Suppressor macrophage (primary cell): Measurements from ENCODE around the gene PLSCR4.

Source experiments
- DNase-seq, 4 experiments: peaks; one replicate each; pipeline ENCODE4 v3.0.0-alpha.2; 2020 to 2022

PLSCR4 gene

DNA sequence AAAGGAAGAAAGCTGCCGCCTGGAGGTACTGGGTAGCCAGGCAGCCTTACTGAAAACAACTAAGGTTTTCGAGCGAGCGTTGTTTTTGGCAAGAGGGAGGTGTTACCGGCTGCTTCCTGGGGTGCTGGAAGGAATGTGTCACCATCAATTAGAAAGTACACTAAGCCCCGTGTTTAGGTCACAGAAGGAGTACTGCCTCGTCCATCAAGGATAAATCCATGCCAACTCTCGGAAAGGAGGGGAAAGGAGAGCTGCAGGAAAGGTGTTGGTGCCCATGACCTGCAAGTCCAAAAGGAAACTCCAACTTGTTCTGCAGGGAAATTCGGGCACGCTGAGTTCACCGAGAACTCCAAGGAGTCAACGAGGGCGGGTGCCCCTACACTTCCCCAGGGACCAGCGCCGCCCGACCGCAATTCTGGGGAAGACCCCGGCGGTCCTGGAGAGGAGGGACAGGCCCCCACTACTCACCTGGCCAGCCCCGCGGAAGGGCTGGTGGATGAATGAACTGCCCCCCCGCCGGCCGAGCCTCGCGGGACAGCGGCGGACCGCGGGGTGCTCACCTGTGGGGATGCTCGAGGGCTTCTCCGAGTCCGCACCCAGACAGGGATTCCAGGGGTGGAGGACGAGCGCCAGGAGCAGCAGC lies 90.5 kb downstream of the PLSCR4 start:
- DNase-seq: peak; percentile 15 to 43 (median 26)

DNA sequence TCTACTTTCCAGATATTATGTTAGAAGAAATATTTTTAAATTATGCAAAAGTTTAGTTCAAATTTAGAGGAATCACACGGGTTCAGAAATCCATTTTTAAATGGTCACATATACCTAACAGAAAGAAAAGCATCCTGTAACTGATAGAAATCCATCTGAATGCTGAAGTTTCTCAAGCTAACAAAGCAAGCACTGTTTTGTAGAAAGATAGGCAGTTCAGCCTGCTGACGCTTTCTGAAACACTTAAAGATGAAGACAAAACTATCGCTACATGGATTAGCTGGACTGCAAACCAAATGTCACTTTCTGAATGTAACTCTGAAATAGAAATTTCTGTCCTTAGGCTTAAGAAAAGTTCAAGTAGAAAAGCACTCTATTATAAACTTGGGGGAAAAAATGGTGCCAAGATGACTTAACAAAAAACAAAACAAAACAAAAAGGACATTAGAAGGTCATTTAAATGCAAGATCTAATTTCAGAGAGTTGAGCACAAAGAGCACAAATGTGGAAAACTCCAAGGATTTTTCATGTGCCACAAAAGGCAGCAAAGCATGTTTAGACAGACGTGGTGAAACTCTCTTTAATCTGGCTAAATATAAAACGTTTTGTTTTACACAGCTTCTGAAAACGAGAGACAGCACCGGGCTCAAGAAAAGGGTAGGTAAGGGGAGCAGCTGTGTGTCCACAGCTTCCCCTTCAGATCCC lies 91.1 kb downstream of the PLSCR4 start:
- DNase-seq: no peak

DNA sequence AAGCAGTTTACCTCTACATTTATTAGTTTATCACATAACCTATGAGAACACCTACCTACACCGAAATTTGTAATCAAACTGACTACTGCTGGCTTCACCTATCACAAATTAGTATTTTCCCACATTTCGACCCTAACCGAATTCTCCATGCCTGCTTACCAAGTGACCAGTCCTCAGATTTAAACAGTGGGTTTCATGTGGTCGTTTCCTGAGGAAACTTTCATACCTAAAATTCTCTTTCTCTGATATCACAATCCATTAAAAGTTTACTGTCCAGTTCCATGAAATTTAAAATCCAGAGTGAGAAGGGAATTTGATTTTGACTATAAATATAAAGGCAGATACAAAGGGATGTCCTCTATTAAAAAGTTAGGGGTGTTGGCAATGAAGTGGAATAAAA lies 91.9 kb downstream of the PLSCR4 start:
- DNase-seq: no peak

DNA sequence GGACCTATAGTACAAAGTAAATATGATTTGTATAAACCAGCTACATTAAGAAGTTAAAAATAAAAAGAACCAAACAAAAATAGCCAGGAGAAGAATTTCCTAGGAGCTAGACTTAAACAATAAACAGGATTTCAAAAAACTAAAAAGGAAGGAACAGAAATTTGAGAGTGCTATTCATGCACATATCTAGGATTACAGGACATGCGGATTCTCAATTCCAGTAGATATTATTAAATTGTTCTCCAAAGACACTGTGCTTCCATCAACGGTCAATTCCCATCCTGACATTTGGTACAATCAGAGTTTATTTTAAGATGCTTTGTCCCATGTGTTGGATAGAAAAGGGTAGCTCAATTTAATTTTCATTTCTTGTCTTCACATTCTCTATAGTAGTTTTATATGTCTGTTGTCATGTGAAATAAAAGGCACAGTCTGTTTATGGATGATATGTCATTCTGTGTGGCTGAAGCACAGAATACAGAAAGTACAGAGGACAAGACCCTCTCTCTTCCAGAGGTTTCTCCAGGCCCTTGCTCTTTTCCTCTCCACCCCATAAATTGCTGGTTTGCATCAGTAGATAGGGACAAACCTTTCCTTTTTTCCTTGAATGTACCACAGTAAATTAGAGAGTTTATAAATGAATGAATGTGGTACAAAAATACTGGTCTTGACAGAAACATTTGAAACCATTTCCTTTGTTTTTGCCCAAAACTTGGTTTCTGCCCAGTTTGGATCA lies 93.4 kb downstream of the PLSCR4 start:
- DNase-seq: no peak

DNA sequence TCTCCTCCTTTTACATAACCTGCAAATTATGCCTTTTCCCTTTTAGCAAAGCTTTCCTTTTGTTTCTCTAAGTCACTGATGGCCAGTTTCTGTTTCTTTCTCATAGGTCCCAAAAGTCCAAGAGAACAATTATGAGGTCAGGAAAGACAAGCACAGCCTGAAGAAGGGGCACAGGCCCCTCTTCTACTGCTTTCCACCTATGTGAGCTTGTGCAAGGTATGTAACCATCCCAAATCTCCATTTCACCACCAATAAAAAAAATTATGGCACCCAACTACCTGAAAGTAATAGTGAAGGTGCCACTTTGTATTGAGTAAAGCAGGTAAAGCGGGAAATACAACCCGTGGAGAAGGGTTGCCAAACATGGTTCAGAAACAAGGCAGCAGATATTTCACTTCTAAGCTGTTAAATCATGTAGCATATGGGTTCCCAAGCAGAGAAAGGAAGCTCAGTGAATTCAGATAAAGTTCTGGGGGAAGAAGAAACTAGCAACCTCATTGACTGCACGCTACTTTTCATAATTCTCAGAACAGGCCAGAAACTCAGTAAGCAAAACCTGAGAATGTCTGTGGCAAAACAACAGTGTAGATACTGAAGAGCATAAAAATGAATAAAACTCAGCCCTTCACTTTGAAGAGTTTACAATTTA lies 94.1 kb downstream of the PLSCR4 start:
- DNase-seq: no peak

DNA sequence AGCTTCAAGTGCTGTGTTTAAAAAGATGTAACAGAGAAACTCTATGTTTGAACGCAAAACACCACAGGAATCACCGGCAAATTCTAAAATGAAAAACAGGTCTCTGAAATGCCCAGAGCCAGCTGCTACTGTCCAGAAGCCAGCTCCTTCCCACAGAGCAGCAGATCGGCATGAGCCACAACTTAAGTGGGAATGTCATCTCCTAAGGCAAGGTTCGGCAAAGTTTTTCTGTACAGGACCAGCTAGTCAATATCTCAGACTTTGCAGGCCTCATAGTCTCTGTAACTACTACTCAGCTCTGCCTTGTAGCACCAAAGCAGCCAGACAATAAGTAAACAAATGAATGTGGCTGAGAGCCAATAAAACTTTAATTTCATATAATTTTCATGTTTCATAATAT lies 94.8 kb downstream of the PLSCR4 start:
- no peak for DNase-seq

DNA sequence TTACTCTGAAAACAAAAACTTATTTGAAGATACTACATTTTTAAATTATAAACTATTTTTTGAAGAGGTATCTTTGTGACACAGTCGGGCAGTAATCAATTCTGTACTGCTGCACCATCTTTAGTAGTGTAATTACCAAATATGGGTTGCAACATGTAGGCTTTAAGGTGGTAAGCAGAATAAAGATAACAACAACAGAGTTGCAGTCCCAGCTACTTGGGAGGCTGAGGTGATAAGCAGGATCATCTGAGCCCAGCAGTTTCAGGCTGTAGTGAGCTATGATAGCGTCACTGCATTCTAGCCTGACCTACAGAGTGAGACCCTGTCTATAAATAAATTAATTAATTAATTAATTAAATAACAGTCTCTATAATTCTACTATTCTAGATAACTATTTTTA lies 95.9 kb downstream of the PLSCR4 start:
- DNase-seq: no peak

DNA sequence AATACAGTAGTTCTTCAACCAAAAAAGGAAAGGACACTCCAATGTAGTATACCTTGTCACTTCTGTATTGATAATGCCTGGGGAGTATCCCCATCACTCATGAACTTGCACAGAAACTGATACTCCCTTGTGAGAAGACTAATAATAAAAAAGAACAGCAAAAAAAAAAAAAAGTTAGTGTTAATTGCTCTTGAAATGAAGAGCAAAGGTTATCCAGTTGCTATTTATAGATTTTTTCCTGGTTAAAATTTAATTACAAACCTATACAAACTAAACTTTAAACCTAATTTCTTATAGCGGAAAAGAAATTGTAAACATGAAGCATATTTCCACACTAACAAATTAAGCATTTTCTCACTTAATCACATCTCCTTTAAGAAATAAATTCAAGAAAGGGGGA lies 96.6 kb downstream of the PLSCR4 start:
- no peak for DNase-seq

DNA sequence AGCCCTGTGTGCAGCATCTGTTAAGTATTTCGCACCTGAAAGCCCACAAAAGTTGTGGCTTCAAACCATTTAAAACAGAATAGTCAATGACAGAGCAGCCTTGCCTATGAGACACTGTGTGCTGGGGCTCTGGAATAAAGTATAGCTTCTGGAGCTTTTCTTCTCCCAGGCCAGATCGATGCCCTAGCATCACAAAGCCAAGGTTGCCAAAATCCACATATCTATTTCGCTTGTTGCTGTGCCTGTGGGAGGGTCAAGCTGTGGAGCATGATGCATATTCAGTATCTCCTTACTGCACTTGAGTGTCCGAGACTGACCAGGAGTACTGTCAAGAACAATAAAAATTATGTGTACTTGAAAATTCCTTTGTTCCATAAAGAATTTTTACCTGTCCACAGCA lies 97.5 kb downstream of the PLSCR4 start:
- no peak for DNase-seq

DNA sequence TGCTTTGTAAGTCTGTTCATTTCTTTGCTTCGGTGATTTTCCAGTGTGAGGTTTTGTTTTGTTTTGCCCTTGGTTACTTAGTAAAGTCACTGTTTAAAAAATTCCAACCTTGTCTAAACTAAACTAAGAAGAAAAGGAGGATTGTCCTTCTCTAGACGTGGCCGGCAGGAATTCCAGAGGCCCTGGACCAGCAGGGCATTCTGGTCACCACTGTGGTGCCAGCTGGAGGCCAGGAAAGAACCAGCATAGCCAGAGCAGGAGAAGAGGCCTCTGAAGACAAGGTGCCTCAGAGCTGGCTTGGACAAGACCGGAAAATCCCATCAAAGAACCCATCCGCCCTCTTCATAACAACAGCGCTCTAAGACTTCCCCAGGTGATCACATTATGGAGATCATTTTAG lies 98.1 kb downstream of the PLSCR4 start:
- DNase-seq: no peak

DNA sequence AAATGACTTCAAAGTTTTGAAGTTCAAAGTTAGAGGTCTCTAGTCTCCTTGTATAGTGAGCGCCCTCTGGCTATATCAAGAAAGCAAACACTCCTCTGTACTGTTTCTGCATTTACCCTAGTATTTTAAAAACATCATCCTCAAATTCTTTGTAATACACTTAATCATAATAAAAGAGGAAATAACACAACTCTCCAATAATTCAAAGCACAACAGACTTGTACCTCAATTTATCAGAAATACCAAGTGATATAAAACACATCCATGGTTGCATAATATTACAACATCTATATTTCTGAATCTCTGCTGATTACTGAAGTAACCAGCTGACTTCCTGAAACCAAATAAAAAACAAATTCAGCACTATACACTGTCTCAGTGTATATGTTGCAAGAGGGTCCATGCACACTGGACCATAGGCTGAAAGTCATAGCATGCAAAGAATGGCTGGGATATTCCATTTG lies 102.4 kb downstream of the PLSCR4 start:
- DNase-seq: peak; percentile 7 to 70 (median 44)

DNA sequence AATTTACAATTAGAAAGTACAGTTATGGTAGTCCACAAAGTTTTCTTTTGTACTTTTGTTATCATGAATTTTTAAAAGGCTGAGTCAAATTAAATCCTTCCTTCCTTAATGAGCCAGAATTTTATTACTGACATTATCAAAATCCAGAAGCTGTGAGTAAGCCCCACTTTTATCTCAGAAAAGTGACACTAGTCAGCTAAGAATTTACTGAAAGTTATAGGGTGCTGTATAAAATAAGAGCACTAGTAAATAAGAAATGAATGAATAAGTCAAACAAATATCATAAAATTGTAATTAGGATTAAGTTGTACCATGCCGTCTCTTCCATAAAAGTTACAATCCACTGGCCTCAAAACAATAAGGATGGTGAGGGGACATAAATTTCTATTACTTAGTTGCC lies 105.3 kb downstream of the PLSCR4 start:
- no peak for DNase-seq

DNA sequence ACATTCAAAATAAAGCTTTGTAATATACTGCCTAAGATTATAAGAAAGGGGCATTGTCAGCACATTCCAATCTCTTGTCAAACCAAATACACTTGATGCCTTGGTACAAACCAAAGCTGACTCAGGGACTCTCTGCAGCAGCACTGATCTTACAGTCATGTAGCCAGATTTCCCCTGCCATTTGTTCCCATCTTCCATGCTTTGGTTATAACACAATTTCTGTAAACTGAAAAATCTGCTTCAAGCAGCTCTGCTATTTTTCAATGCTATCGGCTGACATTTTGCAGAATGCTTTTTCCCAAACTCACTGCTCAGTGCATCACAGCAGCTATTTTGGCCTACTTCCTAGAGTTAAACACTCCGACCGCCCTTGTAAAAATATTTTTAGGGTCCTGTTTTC lies 108.1 kb downstream of the PLSCR4 start:
- DNase-seq: no peak
